Measurements from ENCODE around the gene KRCC1. TPM values are rescaled to one million over a fixed set of nuclear protein-coding genes. Genes with fewer than 3 reads are reported as not detected.
A peak's percentile ranks its signal among the peaks of the same experiment; 100 is the strongest.

The KRCC1 gene
- total RNA-seq, 1 donor = 24.2 TPM

DNA sequence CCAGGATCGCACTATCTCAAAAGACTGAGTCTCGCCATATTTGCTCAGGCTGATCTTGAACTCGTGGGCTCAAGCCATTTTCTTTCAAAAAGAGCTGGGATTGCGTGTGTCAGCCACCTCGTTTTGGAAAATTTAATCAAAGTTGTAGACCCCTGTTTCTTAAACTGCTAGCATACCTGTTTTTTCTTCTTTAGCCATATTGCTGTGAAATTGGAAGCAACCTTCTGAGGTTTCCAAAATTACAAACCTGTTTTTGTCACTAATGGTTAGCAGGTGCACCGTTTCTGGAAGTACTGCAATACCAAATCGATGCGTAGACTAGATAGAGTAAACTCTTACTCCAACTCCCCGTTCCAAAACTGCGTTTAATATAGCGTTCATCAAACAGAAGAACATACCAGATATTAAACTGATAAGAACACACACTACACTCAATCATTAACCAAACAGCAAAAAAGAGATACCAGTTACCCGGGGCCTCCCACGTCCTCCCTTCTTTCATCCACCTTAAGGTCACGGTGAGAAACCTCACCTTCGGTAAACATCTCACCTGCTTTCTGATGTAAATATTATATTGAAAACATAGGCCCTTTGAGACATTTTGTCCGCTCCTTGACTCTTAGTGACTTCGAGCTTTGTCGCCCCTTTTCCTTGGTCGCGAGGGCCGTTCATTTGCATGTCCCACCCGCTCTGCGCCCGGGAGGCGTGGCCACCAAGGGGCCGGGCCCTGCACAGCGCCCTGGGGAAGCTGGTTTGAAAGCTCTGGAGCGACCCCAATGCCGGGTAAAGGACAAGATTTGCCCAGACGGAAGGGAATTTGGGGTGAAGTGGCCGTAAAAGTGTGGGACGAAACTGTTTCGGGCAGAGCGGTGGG lies 39.3 kb downstream of the KRCC1 start, which contains the start of gene RNU2-63P:
Gene RNU2-63P, minus strand, starts transcription at position 462 of the 874 bp plus-strand sequence.
- Histone ChIP-seq H4K20me1 (ENCODE audit: insufficient read depth, low read length) (no peaks in the 10 kb centered on the region), H3K4me3 (ENCODE audit: insufficient read depth, low read length) (peak within 1 kb of the TSS; percentile 77), H3K27me3 (ENCODE audit: insufficient read depth, low read length) (no peaks in the 10 kb centered on the region), H3K9me3 (ENCODE audit: low read depth, low read length) (no peaks in the 10 kb centered on the region), H3K4me2 (ENCODE audit: insufficient read depth, low read length) (peak within 1 kb of the TSS; percentile 96), H3K27ac (ENCODE audit: low read depth, low read length) (peak within 1 kb of the TSS; percentile 97), H2AFZ (ENCODE audit: low read length) (peak within 1 kb of the TSS; percentile 92), H3K36me3 (ENCODE audit: insufficient read depth, low read length) (no peaks in the 10 kb centered on the region), H3K4me1 (ENCODE audit: insufficient read depth, low read length) (no peaks in the 10 kb centered on the region), H3K79me2 (ENCODE audit: insufficient read depth, low read length) (no peaks in the 10 kb centered on the region)
- peak; percentile 92 for DNase-seq (ENCODE audit: insufficient read length, low spot score, missing footprints)
- TF ChIP-seq CTCF (IDR thresholded peaks at IDR 0.05; ENCODE audit: extremely low read depth, low read depth, low read length) = no peak

DNA sequence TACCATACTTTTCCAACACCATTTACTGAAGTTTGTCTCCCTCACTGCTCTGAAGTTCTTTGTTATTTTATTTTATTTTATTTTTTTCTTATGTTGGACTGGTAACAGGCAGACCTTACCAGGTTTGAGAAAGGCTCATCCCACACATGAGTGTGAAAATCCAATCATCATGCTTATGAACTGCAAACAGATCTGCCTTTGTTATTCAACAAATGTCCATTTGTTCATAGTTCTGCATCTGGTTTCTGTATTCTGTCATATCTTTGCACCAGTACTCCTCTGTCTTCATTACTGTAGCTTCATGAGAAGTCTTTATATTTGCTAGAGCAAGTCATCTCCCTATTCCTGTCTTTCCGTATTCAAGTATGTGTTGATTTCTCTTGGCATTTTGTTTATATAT lies 44.6 kb downstream of the KRCC1 start:
- H4K20me1 ChIP-seq (ENCODE audit: insufficient read depth, low read length) = no peaks in the 10 kb centered on the region
- H3K27ac ChIP-seq (ENCODE audit: low read depth, low read length) = no peak overlapping the region
- H3K79me2 ChIP-seq (ENCODE audit: insufficient read depth, low read length) = no peaks in the 10 kb centered on the region
- peaks cover 8% of the 10 kb centered on the region for H3K27me3 ChIP-seq (ENCODE audit: insufficient read depth, low read length)
- TF ChIP-seq CTCF (IDR thresholded peaks at IDR 0.05; ENCODE audit: extremely low read depth, low read depth, low read length) = no peak
- H3K4me1 ChIP-seq (ENCODE audit: insufficient read depth, low read length) = no peaks in the 10 kb centered on the region
- no peaks in the 10 kb centered on the region for H3K36me3 ChIP-seq (ENCODE audit: insufficient read depth, low read length)
- H2AFZ ChIP-seq (ENCODE audit: low read length) = no peak overlapping the region
- no peak overlapping the region for H3K4me3 ChIP-seq (ENCODE audit: insufficient read depth, low read length)
- H3K9me3 ChIP-seq (ENCODE audit: low read depth, low read length) = no peaks in the 10 kb centered on the region
- no peak for DNase-seq (ENCODE audit: insufficient read length, low spot score, missing footprints)
- no peak overlapping the region for H3K4me2 ChIP-seq (ENCODE audit: insufficient read depth, low read length)

GRCh38 chr2:88010136-88010535 lies 45.4 kb downstream of the KRCC1 start:
- TF ChIP-seq CTCF (IDR thresholded peaks at IDR 0.05; ENCODE audit: extremely low read depth, low read depth, low read length) = no peak
- no peak overlapping the region for H2AFZ ChIP-seq (ENCODE audit: low read length)
- H3K27me3 ChIP-seq (ENCODE audit: insufficient read depth, low read length) = peaks cover 8% of the 10 kb centered on the region
- H3K27ac ChIP-seq (ENCODE audit: low read depth, low read length) = no peak overlapping the region
- H3K79me2 ChIP-seq (ENCODE audit: insufficient read depth, low read length) = no peaks in the 10 kb centered on the region
- H3K4me1 ChIP-seq (ENCODE audit: insufficient read depth, low read length) = no peaks in the 10 kb centered on the region
- H3K4me2 ChIP-seq (ENCODE audit: insufficient read depth, low read length) = no peak overlapping the region
- no peak overlapping the region for H3K4me3 ChIP-seq (ENCODE audit: insufficient read depth, low read length)
- DNase-seq (ENCODE audit: insufficient read length, low spot score, missing footprints) = no peak
- H3K9me3 ChIP-seq (ENCODE audit: low read depth, low read length) = no peaks in the 10 kb centered on the region
- H4K20me1 ChIP-seq (ENCODE audit: insufficient read depth, low read length) = no peaks in the 10 kb centered on the region
- no peaks in the 10 kb centered on the region for H3K36me3 ChIP-seq (ENCODE audit: insufficient read depth, low read length)

DNA sequence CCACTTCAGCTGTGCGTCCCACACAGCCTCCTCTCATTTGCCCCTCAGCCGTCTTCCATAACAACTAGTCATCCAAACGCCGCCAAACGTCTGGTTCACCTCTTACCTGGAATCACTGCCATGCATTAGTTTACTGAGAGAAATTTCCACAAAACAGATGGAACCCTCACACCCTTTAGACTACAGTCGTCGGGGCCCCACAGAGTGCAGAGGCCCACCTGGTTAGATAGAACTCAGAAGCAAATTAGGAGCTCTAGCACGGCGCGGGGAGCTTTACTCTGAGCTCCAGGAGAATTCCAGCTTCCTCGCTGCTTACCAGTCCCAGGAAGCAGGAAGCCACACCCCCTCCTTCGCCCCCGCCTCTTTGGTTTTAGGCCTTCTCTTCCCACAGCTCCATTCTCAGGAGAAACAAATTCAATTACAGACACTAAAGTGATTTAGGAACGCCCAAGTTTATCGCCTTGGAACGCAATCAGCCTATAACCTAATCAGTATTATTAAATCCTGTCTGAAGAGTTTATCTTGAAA lies 48.6 kb downstream of the KRCC1 start:
- no peaks in the 10 kb centered on the region for H3K9me3 ChIP-seq (ENCODE audit: low read depth, low read length)

More for the DNA sequence above, 48.6 kb downstream of the KRCC1 start:
- H3K4me1 ChIP-seq (ENCODE audit: insufficient read depth, low read length) = no peaks in the 10 kb centered on the region
- no peak for TF ChIP-seq CTCF (IDR thresholded peaks at IDR 0.05; ENCODE audit: extremely low read depth, low read depth, low read length)
- H3K27me3 ChIP-seq (ENCODE audit: insufficient read depth, low read length) = peaks cover 16% of the 10 kb centered on the region
- H3K4me3 ChIP-seq (ENCODE audit: insufficient read depth, low read length) = no peak overlapping the region
- H3K79me2 ChIP-seq (ENCODE audit: insufficient read depth, low read length) = no peaks in the 10 kb centered on the region
- no peak for DNase-seq (ENCODE audit: insufficient read length, low spot score, missing footprints)
- no peak overlapping the region for H3K4me2 ChIP-seq (ENCODE audit: insufficient read depth, low read length)
- no peaks in the 10 kb centered on the region for H3K36me3 ChIP-seq (ENCODE audit: insufficient read depth, low read length)
- no peak overlapping the region for H2AFZ ChIP-seq (ENCODE audit: low read length)
- no peaks in the 10 kb centered on the region for H4K20me1 ChIP-seq (ENCODE audit: insufficient read depth, low read length)
- H3K27ac ChIP-seq (ENCODE audit: low read depth, low read length) = no peak overlapping the region
